Measurements from ENCODE around the gene ZDHHC18.

The ZDHHC18 gene

GRCh38 chr1:26890467-26890796, 63.9 kb downstream of the ZDHHC18 start:
- Mint-ChIP-seq H3K36me3 (ENCODE audit: low read depth) (peaks cover 53% of the 10 kb centered on the region), H3K9me3 (no peaks in the 10 kb centered on the region), H3K4me1 (peaks cover 17% of the 10 kb centered on the region), H3K4me3 (peak overlapping the region; percentile 96), H3K27me3 (ENCODE audit: low read depth) (no peaks in the 10 kb centered on the region), H3K27ac (peak overlapping the region; percentile 85 to 97 (median 96))
- no peak for TF ChIP-seq CTCF (IDR thresholded peaks at IDR 0.05; ENCODE audit: unreplicated experiment in 3 of 3)

- no peak for TF ChIP-seq CTCF (IDR thresholded peaks at IDR 0.05; ENCODE audit: unreplicated experiment in 3 of 3)
- Mint-ChIP-seq H3K4me3 (peak overlapping the region in 1 of 3 experiments; percentile 38), H3K27ac (no peak overlapping the region), H3K36me3 (ENCODE audit: low read depth) (peaks cover 42% of the 10 kb centered on the region), H3K27me3 (ENCODE audit: low read depth) (no peaks in the 10 kb centered on the region), H3K9me3 (no peaks in the 10 kb centered on the region), H3K4me1 (peaks cover 8% of the 10 kb centered on the region)
These were observed 67.8 kb downstream of the ZDHHC18 start for GRCh38 chr1:26894263-26894662.

- Mint-ChIP-seq H3K4me3 (peak overlapping the region in 1 of 3 experiments; percentile 41), H3K27ac (no peak overlapping the region), H3K9me3 (no peaks in the 10 kb centered on the region), H3K36me3 (ENCODE audit: low read depth) (peaks cover 36% of the 10 kb centered on the region), H3K27me3 (ENCODE audit: low read depth) (no peaks in the 10 kb centered on the region), H3K4me1 (peaks cover 19% of the 10 kb centered on the region)
- TF ChIP-seq CTCF (IDR thresholded peaks at IDR 0.05; ENCODE audit: unreplicated experiment in 3 of 3) = no peak
These were observed 70.9 kb downstream of the ZDHHC18 start for GRCh38 chr1:26897351-26897750.

- Mint-ChIP-seq H3K27ac (peak within 1 kb of the TSS; percentile 90 to 97 (median 95)), H3K9me3 (no peaks in the 10 kb centered on the region), H3K4me1 (peaks cover 19% of the 10 kb centered on the region), H3K36me3 (ENCODE audit: low read depth) (peaks cover 13% of the 10 kb centered on the region), H3K27me3 (ENCODE audit: low read depth) (peaks cover under 1% of the 10 kb centered on the region), H3K4me3 (peak within 1 kb of the TSS; percentile 87 to 94 (median 93))
- TF ChIP-seq CTCF (IDR thresholded peaks at IDR 0.05; ENCODE audit: unreplicated experiment in 3 of 3) = no peak
These were observed 73.7 kb downstream of the ZDHHC18 start, which contains the start of gene GPATCH3 for GRCh38 chr1:26900001-26900814. Gene GPATCH3 (minus strand): TSS chr1:26900467. CDS start chr1:26900442, 25 bp downstream.

GRCh38 chr1:26900815-26901511, 74.5 kb downstream of the ZDHHC18 start:
- Mint-ChIP-seq H3K4me1 (peaks cover 19% of the 10 kb centered on the region), H3K27ac (peak overlapping the region; percentile 90 to 97 (median 95)), H3K36me3 (ENCODE audit: low read depth) (peaks cover 11% of the 10 kb centered on the region), H3K27me3 (ENCODE audit: low read depth) (peaks cover 3% of the 10 kb centered on the region), H3K9me3 (no peaks in the 10 kb centered on the region), H3K4me3 (peak overlapping the region; percentile 87 to 94 (median 93))
- no peak for TF ChIP-seq CTCF (IDR thresholded peaks at IDR 0.05; ENCODE audit: unreplicated experiment in 3 of 3)

Measured in nephron (organoid).